GM12874 (cell line): ENCODE results near the gene COLQ.

Experiments used
- CTCF ChIP-seq: IDR thresholded peaks from 2 replicates; pipeline ENCODE4 v1.5.1; 2011; ENCODE audit warnings: low read depth, mild to moderate bottlenecking, control low read depth, low read length, moderate library complexity; ENCODE audit not compliant: insufficient read depth

The COLQ gene

GRCh38 chr3:15429080-15429479 lies 92.4 kb downstream of the COLQ start:
- no peak for TF ChIP-seq CTCF

GRCh38 chr3:15428539-15428938 lies 93.0 kb downstream of the COLQ start:
- TF ChIP-seq CTCF, result no peak

GRCh38 chr3:15427981-15428380 lies 93.5 kb downstream of the COLQ start:
- TF ChIP-seq CTCF, result no peak

- TF ChIP-seq CTCF, result peak; percentile 33; the same call in 1 of the 2 replicates
Measured at GRCh38 chr3:15427182-15427880, 94.2 kb downstream of the COLQ start, which contains the start of the genes EAF1 and METTL6. Gene EAF1, plus strand, starts transcription at chr3:15427598. Its CDS starts 182 bp downstream, at chr3:15427780. Gene METTL6, minus strand, starts transcription at chr3:15427544. Its CDS starts 1,033 bp downstream, at chr3:15426511.

GRCh38 chr3:15426579-15427118 lies 94.9 kb downstream of the COLQ start:
- TF ChIP-seq CTCF, result no peak

GRCh38 chr3:15420871-15421270 lies 100.6 kb downstream of the COLQ start:
- TF ChIP-seq CTCF, result no peak

GRCh38 chr3:15409774-15410173 lies 111.7 kb downstream of the COLQ start:
- no peak for TF ChIP-seq CTCF
